HG02840 (cell line): ENCODE results near the gene PBX1.

Experiments used
- ATAC-seq: cut with Tn5 transposase; IDR thresholded peaks from one replicate; pipeline ENCODE4 v1.9.1; 2021; ENCODE audit warnings: mild to moderate bottlenecking, moderate library complexity, moderate number of reproducible peaks; ENCODE audit not compliant: unreplicated experiment, low FRiP score

PBX1 gene

DNA sequence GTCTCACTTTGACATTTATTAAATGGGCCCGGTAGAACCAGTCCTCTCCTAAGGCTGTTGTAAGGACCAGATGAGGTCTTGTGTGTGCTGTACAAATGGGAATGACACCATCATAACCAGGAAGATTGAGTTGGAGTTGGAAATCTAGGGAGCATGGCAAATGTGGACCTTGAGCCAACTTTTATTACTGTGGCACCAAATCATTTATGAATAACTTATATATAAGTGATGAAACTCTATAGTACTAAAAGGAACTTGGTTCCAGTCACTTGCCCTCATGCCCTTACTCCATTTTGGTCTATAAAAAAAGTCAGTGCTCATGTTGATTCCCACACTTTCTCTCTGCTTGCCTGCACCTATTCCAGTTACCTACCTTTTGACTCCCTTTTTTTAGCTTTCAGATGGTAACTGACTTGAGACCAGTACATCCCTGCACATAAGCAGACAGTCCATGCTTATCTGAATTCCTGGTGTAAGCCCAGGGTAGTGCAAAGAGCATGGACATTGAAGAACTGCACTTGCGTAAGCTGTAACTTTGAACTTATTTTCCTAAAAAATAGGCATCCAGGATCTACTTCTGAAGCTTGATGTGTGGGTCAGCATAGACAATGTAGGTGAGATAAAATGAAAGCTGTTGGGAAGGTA, 210.6 kb downstream of the PBX1 start:
- no peak for ATAC-seq

DNA sequence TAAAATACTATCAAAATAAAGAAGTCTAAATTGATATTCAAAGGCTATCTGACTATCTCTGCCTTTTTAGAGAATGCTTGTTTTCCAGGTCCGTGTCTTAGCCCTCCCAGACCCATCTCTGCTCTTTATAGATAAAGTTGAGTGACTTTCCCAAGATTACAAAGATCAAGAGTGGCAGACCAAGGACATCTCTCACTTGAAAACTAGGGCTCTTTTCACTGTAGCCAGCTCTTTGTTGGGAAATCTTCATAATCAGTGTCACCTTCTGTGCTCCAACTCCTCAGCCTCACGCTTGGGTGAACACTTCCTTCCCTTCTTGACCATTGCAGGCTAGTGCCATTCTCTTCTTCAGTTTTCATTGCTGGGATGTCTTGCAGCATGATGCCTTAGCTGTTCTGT, 211.1 kb downstream of the PBX1 start:
- no peak for ATAC-seq

DNA sequence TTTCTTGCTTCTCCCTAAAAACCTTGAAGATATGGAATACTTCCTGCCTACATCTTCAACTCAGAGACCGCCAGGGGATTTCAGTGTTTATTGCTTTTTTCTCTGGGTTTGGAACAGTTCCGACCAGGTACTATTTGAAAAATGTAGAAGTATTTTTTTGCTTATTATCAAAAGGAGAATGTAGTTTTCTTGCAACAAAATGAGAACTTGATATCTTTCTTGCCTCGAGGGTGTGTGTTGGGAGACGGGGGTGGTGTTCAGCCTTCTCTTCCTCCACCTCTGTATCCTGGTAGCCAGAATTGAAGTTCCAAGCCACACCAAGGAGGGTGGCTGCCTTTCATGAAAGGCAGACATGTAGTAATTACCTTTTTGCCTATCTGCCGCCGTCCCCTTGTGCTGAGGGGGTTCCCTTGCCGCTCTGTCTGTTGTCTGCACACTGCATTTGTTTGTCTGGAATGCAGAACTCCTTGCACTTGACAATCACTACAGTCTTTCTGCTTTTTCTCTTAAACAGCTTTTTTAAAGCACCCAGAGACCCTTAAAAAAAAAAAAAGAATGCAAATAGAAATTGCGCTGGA, 212.1 kb downstream of the PBX1 start:
- ATAC-seq = no peak

DNA sequence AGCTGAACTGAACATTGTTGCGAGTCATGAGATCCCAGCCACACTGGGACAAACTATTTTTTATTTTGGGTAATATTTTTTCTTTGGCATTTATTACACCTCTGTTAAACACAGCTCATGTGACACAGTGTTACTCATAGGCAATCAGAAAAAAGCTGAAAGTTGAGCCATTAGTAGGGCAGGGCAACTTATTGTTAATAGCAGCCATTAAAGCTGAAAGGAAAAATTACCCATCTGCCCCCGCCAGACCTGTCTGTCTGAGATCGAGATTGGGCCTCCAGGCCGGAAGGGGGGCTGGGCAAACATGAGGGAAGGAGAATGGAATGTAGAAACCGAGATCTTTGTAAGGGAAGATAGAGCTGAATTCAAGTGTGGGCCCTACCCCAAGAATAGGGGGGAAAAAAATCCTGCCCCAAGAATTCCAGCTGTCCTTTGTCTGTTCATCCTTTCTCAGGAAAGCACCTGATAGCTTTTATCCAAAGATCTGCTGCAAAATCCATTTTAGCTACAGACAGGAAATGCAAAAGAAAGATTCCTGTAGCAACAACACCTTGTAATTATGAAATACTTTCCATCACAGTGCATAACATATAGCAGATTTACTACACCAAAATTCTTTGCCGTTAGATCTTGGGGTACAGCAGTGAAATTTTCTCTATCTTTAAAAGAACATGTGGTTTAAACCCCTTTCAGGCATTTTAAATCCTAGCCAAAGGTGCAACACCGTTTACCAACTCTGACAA, 212.8 kb downstream of the PBX1 start:
- no peak for ATAC-seq

DNA sequence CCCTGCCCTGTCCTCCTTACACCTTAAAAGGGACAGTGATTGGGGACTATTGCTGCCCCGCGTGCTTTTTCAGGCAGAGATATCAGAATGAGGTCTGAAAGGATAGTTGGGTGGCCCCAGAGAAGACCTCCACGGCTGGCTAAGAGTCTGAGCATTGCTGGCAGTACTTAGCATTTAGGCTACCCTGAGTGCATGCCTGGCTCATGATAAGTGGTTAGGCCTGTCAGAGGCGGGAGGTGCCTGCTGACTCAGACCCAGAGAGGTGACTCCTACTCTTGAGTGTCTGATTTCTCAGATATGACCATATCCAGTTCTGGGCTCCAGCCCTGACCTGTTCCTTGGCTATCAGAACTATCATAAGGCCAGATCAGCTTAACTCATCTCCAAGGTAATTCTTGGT, 213.7 kb downstream of the PBX1 start:
- no peak for ATAC-seq

DNA sequence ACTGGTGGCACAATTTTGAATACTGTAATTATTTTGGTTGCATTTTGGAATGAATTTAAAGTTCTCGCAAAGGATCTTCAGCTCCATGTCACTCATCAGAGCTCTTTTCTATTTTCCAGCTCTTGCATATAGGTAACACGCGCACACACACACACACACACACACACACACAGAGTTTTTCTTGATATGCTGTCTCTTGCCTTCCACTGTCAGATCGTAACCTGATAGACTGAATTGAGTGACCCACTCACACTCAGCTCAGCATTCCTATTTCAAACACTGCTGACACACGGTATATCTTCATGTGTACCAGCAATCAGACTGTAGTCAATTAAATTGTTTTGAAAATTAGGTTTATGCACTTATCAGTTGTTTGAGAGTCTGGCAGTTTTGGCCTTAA, 214.1 kb downstream of the PBX1 start:
- no peak for ATAC-seq

DNA sequence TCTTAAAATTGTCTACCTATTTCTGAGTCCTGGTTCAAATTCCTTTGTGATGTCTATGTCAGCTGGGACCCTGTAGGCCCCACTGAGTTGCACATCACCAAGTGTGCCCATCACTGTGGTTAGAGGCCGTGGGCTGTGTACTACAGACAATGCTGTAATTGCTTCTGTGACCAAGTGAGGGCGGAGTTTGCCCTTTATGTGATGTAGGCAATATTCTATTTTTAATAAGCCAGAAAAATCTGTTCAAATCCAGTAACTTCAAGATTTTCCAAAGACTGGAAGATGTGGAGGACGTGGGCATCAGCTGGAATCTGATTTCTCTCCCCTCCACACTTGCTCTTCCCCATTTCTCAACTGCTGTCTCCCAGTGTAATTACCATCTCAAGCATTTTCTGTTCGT, 215.4 kb downstream of the PBX1 start:
- ATAC-seq = no peak

DNA sequence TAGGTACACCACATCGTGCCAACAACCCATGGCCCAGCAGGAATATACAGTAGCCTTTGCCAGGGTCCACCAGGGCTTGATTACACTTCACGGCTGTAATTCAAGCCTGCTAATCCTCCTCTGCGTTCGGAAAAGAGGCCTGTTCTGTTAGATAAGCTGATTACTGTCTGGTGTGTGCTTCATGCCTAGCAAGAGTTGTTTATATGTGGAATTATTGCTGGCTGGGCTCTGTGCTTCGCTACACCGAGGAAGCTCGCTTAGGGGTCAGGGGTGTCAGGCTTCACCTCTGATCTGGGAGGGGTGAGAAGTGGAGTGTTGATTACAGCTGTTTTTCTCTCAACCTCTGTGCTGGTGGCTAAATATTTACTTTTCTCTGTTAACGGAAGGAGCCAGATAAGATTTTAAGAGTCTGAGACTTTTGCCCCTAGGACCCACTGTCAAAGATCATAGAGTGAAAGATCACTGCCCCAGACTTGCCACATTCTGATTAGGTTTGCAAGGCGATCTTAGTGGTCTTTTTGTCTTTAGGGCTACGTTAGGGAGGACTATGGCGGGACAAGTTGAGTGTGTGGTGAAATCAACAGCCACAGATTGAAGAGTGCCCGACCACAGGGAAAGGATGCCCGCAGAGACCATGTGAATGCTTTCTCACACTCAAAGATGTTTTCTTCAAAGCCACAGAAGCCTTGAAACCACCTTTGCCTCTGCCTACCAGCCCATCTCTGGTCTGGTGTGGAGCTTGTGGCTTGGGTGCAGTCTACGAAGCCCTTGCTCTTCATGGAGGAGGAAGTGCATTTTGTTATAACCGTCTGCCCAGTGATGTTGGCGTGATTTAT, 216.1 kb downstream of the PBX1 start:
- ATAC-seq = no peak

DNA sequence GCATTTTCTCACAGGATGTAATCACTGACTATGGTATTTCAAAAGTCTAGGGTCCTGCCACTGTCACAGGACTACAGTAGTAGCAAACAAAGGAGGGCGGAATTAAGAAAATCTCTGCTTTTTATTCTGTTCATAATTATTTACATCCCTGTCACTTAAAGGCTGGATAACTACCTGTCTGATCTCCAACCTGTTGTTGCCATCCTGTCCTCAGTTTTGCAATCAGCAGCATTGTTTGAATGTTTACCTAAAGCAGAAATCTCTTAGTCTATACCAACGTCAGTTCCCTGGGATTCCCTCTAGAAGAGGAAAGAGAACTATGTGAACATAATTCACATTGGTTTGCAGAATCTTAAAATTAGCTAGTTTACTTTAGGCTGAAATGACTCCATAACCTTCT, 218.5 kb downstream of the PBX1 start:
- ATAC-seq = no peak

DNA sequence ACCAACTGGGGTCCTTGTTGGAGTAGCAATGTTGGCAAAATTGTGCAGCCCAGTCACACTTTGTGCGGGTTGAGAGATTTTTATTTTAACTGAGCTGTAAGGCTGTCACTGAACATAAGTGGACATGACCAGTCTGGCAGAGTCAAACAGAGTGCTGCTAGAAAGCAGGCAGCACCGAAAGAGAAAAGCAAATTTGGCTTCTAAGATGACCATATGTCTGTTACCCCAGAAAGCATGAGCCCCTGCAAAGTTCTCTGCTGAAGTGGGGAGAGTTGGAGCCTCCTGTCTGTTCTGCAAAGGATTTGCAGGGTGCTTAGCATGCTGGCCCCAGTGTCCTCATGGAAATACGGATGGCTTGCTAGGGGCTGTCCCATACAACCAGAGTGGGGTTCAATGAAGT, 220.4 kb downstream of the PBX1 start:
- no peak for ATAC-seq

DNA sequence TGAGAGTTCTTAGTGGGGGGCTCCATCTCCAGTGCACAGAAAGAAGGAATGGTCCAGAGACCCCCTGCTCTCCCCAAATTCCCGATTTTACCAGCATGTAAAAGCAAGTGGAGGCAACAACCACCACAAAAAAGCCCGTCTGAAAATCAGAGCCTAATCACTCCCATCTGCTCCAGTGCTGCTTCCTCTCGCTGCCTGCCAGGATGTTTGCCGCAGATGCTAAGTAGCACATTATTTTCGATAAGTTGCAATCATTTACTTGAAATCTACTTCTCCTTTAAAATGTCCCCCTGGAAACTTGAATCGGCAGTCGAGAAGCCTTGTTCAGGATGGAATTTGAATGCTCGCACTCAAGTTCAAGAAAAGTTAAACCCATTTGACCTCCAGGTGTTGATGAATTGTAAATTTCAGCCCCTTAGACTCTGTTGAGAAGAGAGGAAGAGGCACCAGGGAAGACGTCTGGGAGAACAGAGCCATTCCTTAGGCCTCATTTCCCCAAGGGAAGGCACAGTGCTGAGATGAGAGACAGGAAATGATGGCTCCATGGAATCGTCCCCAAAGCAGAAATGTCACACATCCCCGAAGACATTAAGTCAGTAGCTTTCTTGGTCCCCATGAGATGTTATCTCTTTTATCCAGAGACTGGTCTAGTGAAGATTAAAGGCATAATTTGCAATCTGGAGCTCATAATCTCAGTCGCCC, 221.3 kb downstream of the PBX1 start:
- no peak for ATAC-seq

DNA sequence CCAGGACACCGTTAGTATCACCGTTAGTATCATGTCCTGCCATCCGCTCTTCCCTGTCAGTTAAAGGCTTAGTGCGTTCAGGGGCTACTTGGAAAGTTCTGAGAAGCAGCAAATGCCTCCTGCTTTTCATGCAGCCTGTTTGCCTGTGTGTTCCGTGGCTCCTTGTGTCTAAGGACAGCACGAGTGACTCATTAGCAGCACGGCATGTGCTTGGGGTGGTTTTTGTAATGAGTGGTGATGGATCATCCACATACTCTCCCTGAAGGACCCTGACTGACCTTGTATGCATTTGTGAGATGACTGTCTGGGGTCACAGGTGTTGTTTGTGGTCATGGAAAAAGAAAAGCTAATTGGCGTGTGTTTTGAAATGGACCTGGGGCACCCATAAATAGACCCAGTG, 221.9 kb downstream of the PBX1 start:
- ATAC-seq = no peak

DNA sequence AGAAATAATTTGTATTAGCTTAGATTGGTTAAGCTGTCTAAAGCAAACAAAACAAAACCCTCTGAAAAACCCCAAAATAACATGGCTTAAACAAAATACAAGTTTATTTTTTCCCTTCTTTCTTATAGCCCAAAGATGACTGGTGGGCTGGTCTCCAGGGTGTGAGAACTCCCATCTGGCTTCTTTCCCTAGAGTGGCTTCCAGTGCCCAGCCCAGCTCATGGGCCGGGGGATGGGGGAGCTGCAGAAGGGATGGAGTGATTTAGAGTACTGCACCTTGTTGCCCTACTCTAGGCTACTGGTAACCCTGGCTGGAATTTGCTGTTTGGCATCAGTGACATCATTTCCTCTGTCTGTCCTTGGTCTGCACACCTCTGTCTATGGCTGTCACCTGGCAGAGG, 223.0 kb downstream of the PBX1 start:
- no peak for ATAC-seq

DNA sequence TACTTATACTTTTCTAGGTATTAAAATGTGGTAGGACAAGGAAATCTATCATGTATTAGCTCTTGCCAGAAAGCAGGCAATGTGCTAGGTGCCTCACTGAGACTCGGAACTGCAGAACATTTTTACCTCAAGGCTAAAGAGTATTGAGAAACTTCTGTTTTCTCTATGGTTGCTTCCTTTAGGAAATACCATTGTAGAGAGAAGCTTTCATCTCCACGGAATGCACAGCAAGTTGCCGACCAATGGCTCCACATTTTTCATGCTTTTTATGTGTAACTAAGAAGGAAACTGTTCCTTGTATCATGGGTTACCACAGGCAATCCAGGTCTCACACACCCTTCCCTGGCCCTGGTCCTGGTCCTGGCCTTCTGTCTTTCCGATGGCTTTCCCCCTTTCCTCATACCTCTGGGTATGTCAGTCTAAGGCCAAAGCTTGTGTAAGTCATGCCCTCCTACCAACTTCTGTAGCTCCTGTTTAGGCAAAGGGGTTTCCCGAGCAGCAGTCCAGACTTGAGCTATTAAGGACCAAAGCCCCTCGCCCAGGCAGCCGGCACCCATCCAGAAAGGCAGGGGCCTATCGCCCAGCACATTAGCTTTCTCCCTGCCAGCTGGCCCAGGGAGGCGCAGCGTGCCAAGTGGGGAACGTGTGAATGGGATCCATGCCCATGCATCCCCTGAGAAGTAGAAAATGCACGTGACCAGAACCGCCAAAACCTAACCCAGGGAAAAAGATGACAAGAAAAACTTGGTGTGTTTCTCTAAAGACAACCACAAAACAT, 225.0 kb downstream of the PBX1 start:
- no peak for ATAC-seq

DNA sequence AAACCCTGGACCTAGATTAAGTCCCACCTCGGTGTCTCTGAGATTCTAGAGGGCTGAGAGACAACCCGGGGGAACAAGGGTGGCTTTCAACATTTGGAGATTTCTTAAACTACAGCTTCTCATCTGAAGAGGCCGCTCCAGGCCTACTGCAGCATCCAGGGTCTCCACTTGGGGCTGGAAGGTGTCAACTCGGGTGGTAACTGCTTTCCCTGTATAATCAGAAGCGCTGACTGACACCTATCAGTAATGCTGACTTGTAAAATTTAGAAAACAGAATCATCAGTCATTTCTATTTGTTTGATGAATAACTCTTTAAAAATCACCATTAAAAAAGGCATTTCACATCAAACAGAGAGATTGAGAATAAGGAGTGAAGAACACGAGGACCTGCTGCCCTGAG, 226.0 kb downstream of the PBX1 start:
- ATAC-seq = no peak

DNA sequence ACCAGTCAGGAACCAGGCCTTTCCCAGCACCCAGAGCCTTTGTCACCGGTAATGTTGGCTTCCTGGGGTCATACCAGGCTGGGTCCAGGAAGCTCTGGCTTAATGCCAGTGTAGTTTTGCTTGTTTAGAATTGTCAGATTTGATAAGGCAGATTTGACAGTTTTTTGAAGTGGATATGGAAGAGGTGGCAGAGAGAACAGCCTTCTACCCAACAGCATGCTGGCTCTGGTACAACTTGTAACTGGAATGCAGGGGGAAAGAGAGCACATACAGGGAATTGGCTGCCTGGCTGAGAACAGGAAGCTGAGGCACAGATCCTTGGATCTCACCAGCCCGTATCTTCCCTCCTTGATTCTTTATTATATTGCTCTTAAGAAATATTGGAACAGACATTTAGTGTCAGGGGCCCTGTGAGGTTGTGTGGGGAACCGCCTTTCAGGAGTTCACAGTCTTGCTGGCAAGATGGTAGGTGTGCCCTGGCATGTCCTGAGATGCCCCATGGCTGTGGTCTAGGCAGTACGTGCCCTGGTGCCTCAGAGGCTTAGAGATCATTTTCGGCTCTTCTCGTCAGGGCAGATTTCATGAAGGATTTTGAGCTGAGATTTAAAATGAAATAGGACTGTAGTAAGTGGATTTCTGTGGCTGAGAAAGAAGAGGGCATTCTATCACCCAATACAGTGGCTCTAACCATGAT, 227.0 kb downstream of the PBX1 start:
- no peak for ATAC-seq

DNA sequence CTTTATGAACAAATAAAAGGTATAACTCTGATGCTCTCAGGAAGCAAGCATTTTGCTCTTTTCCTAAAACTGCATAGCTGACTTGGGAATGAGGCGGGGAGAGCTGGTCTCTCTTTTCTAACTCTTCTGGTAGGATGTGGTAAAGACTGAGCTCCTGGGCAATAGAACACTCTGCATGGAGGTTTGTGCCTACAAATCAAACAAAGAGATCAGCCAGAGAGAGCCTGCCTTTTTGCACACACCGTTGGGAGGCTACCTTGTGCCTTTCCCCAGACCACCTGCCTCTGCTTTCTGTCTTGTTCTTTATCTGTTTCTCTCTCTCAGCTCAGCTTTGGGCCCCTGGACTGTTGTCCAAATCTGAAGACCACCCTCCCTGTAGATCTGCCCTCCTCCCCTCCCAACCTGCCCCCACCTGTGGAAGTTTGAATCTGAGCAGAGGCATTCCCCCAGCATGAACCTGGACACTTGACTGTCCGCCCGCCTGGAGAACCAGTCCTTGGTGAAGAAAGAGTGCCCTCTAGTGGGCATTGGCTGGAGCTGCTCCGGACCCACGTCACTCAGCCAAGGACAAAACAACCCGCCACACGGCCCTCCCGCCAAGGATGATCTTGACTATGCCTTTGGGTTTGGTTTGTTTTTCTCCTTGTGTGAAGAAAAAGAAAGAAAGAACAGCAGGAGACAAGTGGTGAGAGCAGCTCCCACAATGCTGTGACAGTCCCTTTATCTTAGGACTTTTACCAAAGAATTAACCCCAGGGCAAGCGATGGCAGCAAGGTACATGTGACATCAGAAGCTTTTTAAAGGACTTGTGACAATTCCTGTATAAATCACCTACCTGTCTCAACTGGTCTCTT, 228.2 kb downstream of the PBX1 start:
- ATAC-seq = peak; percentile 83

DNA sequence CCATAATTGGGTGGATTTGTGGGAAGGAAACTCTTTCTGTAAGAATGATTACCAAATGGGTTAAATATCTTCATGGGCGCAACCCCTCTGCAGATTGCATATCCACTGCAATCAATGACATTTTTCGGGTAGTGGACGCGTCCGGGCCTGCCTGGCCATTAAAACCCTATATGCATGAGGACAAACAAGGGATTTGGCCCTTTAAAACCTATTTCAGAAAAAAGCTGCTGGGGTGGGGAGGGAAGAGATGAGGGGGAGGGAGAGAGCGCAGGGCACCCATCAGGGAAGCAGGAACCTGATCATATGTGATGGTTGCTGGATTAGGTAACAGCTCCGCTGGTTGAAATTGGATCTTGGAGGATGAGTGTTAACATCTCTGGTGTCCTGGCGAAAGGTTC, 228.8 kb downstream of the PBX1 start:
- ATAC-seq = no peak
